Measurements from ENCODE around the gene NPEPPS.

The NPEPPS gene

GRCh38 chr17:47633996-47634395, 103.1 kb downstream of the NPEPPS start:
- no peaks in the 10 kb centered on the region for H3K9me3 ChIP-seq (ENCODE audit: control insufficient read depth, insufficient read depth, low read length)
- H3K9ac ChIP-seq (ENCODE audit: low read depth, low read length) = no peak overlapping the region
- H3K36me3 ChIP-seq (ENCODE audit: control insufficient read depth, insufficient read depth, low read length) = peaks cover 15% of the 10 kb centered on the region; the same call in 1 of the 2 replicates
- H3K27ac ChIP-seq (ENCODE audit: low read depth, low read length) = no peak overlapping the region
- no peaks in the 10 kb centered on the region for H3K27me3 ChIP-seq (ENCODE audit: control insufficient read depth, insufficient read depth, low read length)
- no peak overlapping the region for H3K4me3 ChIP-seq (ENCODE audit: low read depth, low read length)
- no peaks in the 10 kb centered on the region for H3K4me1 ChIP-seq (ENCODE audit: control insufficient read depth, insufficient read depth, low read length)

- no peaks in the 10 kb centered on the region for H3K27me3 ChIP-seq (ENCODE audit: control insufficient read depth, insufficient read depth, low read length)
- no peak overlapping the region for H3K9ac ChIP-seq (ENCODE audit: low read depth, low read length)
- H3K4me1 ChIP-seq (ENCODE audit: control insufficient read depth, insufficient read depth, low read length) = no peaks in the 10 kb centered on the region
- no peak overlapping the region for H3K27ac ChIP-seq (ENCODE audit: low read depth, low read length)
- H3K9me3 ChIP-seq (ENCODE audit: control insufficient read depth, insufficient read depth, low read length) = no peaks in the 10 kb centered on the region
- peaks cover 15% of the 10 kb centered on the region; the same call in 1 of the 2 replicates for H3K36me3 ChIP-seq (ENCODE audit: control insufficient read depth, insufficient read depth, low read length)
- no peak overlapping the region for H3K4me3 ChIP-seq (ENCODE audit: low read depth, low read length)
Observed at GRCh38 chr17:47634870-47635269, 104.0 kb downstream of the NPEPPS start.

- Histone ChIP-seq H3K36me3 (ENCODE audit: control insufficient read depth, insufficient read depth, low read length) (peaks cover 15% of the 10 kb centered on the region; the same call in 1 of the 2 replicates), H3K27me3 (ENCODE audit: control insufficient read depth, insufficient read depth, low read length) (no peaks in the 10 kb centered on the region), H3K27ac (ENCODE audit: low read depth, low read length) (no peak overlapping the region), H3K9me3 (ENCODE audit: control insufficient read depth, insufficient read depth, low read length) (no peaks in the 10 kb centered on the region), H3K9ac (ENCODE audit: low read depth, low read length) (no peak overlapping the region), H3K4me3 (ENCODE audit: low read depth, low read length) (no peak overlapping the region), H3K4me1 (ENCODE audit: control insufficient read depth, insufficient read depth, low read length) (no peaks in the 10 kb centered on the region)
Observed at GRCh38 chr17:47635734-47636133, 104.8 kb downstream of the NPEPPS start.

- Histone ChIP-seq H3K36me3 (ENCODE audit: control insufficient read depth, insufficient read depth, low read length) (peaks cover 15% of the 10 kb centered on the region; the same call in 1 of the 2 replicates), H3K4me1 (ENCODE audit: control insufficient read depth, insufficient read depth, low read length) (no peaks in the 10 kb centered on the region)
Observed at GRCh38 chr17:47636273-47637030, 105.5 kb downstream of the NPEPPS start.

GRCh38 chr17:47638903-47639302, 108.0 kb downstream of the NPEPPS start:
- H3K9me3 ChIP-seq (ENCODE audit: control insufficient read depth, insufficient read depth, low read length) = no peaks in the 10 kb centered on the region
- no peak overlapping the region for H3K9ac ChIP-seq (ENCODE audit: low read depth, low read length)
- H3K27ac ChIP-seq (ENCODE audit: low read depth, low read length) = no peak overlapping the region
- no peaks in the 10 kb centered on the region for H3K27me3 ChIP-seq (ENCODE audit: control insufficient read depth, insufficient read depth, low read length)
- no peak overlapping the region for H3K4me3 ChIP-seq (ENCODE audit: low read depth, low read length)
- H3K36me3 ChIP-seq (ENCODE audit: control insufficient read depth, insufficient read depth, low read length) = peaks cover 15% of the 10 kb centered on the region; the same call in 1 of the 2 replicates
- no peaks in the 10 kb centered on the region for H3K4me1 ChIP-seq (ENCODE audit: control insufficient read depth, insufficient read depth, low read length)

More at GRCh38 chr17:47636273-47637030, 105.5 kb downstream of the NPEPPS start:
- H3K9ac ChIP-seq (ENCODE audit: low read depth, low read length) = no peak overlapping the region
- no peaks in the 10 kb centered on the region for H3K9me3 ChIP-seq (ENCODE audit: control insufficient read depth, insufficient read depth, low read length)
- no peak overlapping the region for H3K27ac ChIP-seq (ENCODE audit: low read depth, low read length)
- H3K4me3 ChIP-seq (ENCODE audit: low read depth, low read length) = no peak overlapping the region
- no peaks in the 10 kb centered on the region for H3K27me3 ChIP-seq (ENCODE audit: control insufficient read depth, insufficient read depth, low read length)

- Histone ChIP-seq H3K4me3 (ENCODE audit: low read depth, low read length) (no peak overlapping the region), H3K4me1 (ENCODE audit: control insufficient read depth, insufficient read depth, low read length) (no peaks in the 10 kb centered on the region), H3K27me3 (ENCODE audit: control insufficient read depth, insufficient read depth, low read length) (no peaks in the 10 kb centered on the region), H3K9me3 (ENCODE audit: control insufficient read depth, insufficient read depth, low read length) (no peaks in the 10 kb centered on the region), H3K9ac (ENCODE audit: low read depth, low read length) (no peak overlapping the region), H3K36me3 (ENCODE audit: control insufficient read depth, insufficient read depth, low read length) (peaks cover 15% of the 10 kb centered on the region; the same call in 1 of the 2 replicates), H3K27ac (ENCODE audit: low read depth, low read length) (no peak overlapping the region)
Observed at GRCh38 chr17:47640076-47640475, 109.2 kb downstream of the NPEPPS start.

GRCh38 chr17:47641202-47641601, 110.3 kb downstream of the NPEPPS start:
- Histone ChIP-seq H3K27ac (ENCODE audit: low read depth, low read length) (no peak overlapping the region), H3K27me3 (ENCODE audit: control insufficient read depth, insufficient read depth, low read length) (no peaks in the 10 kb centered on the region), H3K9me3 (ENCODE audit: control insufficient read depth, insufficient read depth, low read length) (no peaks in the 10 kb centered on the region), H3K4me3 (ENCODE audit: low read depth, low read length) (no peak overlapping the region), H3K9ac (ENCODE audit: low read depth, low read length) (no peak overlapping the region), H3K36me3 (ENCODE audit: control insufficient read depth, insufficient read depth, low read length) (0 out of 2 replicates have a peak, but pooled peaks cover 9% of the 10 kb centered on the region), H3K4me1 (ENCODE audit: control insufficient read depth, insufficient read depth, low read length) (no peaks in the 10 kb centered on the region)

GRCh38 chr17:47643116-47643515, 112.2 kb downstream of the NPEPPS start:
- Histone ChIP-seq H3K27me3 (ENCODE audit: control insufficient read depth, insufficient read depth, low read length) (no peaks in the 10 kb centered on the region), H3K4me3 (ENCODE audit: low read depth, low read length) (no peak overlapping the region), H3K27ac (ENCODE audit: low read depth, low read length) (no peak overlapping the region), H3K9ac (ENCODE audit: low read depth, low read length) (no peak overlapping the region), H3K36me3 (ENCODE audit: control insufficient read depth, insufficient read depth, low read length) (no peaks in the 10 kb centered on the region), H3K9me3 (ENCODE audit: control insufficient read depth, insufficient read depth, low read length) (no peaks in the 10 kb centered on the region), H3K4me1 (ENCODE audit: control insufficient read depth, insufficient read depth, low read length) (no peaks in the 10 kb centered on the region)

- Histone ChIP-seq H3K9ac (ENCODE audit: low read depth, low read length) (no peak overlapping the region), H3K27ac (ENCODE audit: low read depth, low read length) (no peak overlapping the region), H3K9me3 (ENCODE audit: control insufficient read depth, insufficient read depth, low read length) (no peaks in the 10 kb centered on the region), H3K36me3 (ENCODE audit: control insufficient read depth, insufficient read depth, low read length) (no peaks in the 10 kb centered on the region), H3K4me3 (ENCODE audit: low read depth, low read length) (no peak overlapping the region), H3K27me3 (ENCODE audit: control insufficient read depth, insufficient read depth, low read length) (no peaks in the 10 kb centered on the region), H3K4me1 (ENCODE audit: control insufficient read depth, insufficient read depth, low read length) (no peaks in the 10 kb centered on the region)
Observed at GRCh38 chr17:47644324-47644723, 113.4 kb downstream of the NPEPPS start.

- H3K9ac ChIP-seq (ENCODE audit: low read depth, low read length) = peak within 1 kb of the TSS; percentile 94
- peaks cover 18% of the 10 kb centered on the region for H3K4me1 ChIP-seq (ENCODE audit: control insufficient read depth, insufficient read depth, low read length)
- peak within 1 kb of the TSS; percentile 98 for H3K27ac ChIP-seq (ENCODE audit: low read depth, low read length)
- no peaks in the 10 kb centered on the region for H3K27me3 ChIP-seq (ENCODE audit: control insufficient read depth, insufficient read depth, low read length)
- H3K4me3 ChIP-seq (ENCODE audit: low read depth, low read length) = peak within 1 kb of the TSS; percentile 93
- H3K36me3 ChIP-seq (ENCODE audit: control insufficient read depth, insufficient read depth, low read length) = peaks cover 35% of the 10 kb centered on the region
- no peaks in the 10 kb centered on the region for H3K9me3 ChIP-seq (ENCODE audit: control insufficient read depth, insufficient read depth, low read length)
Observed at GRCh38 chr17:47649153-47649971, 118.5 kb downstream of the NPEPPS start, which contains the start of gene KPNB1. TSS of gene KPNB1 (plus strand) at chr17:47649919. CDS start at chr17:47650245, 326 bp downstream.
